WTC11 (cell line): ENCODE results near the gene LMAN2L. TPM values are rescaled to one million over a fixed set of nuclear protein-coding genes. Genes with fewer than 3 reads are reported as not detected.
A peak's percentile ranks its signal among the peaks of the same experiment; 100 is the strongest.

Experiments used
- ATAC-seq: fragments of 200-7000 bp; cut with Tn5 transposase; 2 replicates; pipeline ENCODE4 v1.10.0; 2021; ENCODE audit warnings: mild to moderate bottlenecking, moderate library complexity
- CTCF ChIA-PET: fragments of 300-600 bp; sonication (Branson Sonifier 250); formaldehyde crosslinking; loops from one replicate; lab custom pipeline; 2021; ENCODE audit warnings: antibody characterized with exemption; lab: Charles Lee
- POLR2A ChIA-PET: fragments of 350-600 bp; sonication (Branson Sonifier 250); formaldehyde crosslinking; loops from one replicate; lab custom pipeline; 2021; ENCODE audit warnings: antibody characterized with exemption; lab: Charles Lee
- DNase-seq: peaks from one replicate; pipeline ENCODE4 v3.0.0; 2021; ENCODE audit warnings: low spot score
- H3K27ac Mint-ChIP-seq: 2 replicates; pipeline ENCODE4 v1.8.0; 2021; ENCODE audit warnings: mixed read lengths
- H3K27me3 Mint-ChIP-seq: 2 replicates; pipeline ENCODE4 v1.8.0; 2021; ENCODE audit warnings: low read depth, mild to moderate bottlenecking, moderate library complexity, mixed read lengths
- H3K36me3 Mint-ChIP-seq: 2 replicates; pipeline ENCODE4 v1.8.0; 2021; ENCODE audit warnings: mixed read lengths
- H3K4me1 Mint-ChIP-seq: 2 replicates; pipeline ENCODE4 v1.8.0; 2022; ENCODE audit warnings: mixed read lengths
- H3K4me3 Mint-ChIP-seq: 2 replicates; pipeline ENCODE4 v1.8.0; 2021; ENCODE audit warnings: mild to moderate bottlenecking, moderate library complexity, mixed read lengths
- H3K9me3 Mint-ChIP-seq: 2 replicates; pipeline ENCODE4 v1.8.0; 2021; ENCODE audit warnings: mixed read lengths
- CBFB ChIP-seq: sonication (generic); formaldehyde crosslinking; IDR thresholded peaks from 2 replicates; pipeline ENCODE4 v1.8.1; 2022; ENCODE audit warnings: mild to moderate bottlenecking, low read depth, missing genetic modification reagents
- CDX4 ChIP-seq: fragments of 250-450 bp; sonication (Bioruptor Pico); IDR thresholded peaks from 2 replicates; pipeline ENCODE4 v1.9.0; 2021; ENCODE audit warnings: moderate library complexity, mild to moderate bottlenecking, inconsistent platforms, borderline replicate concordance
- CTCF ChIP-seq: fragments of 200-600 bp; IDR thresholded peaks from 2 replicates; pipeline ENCODE4 v1.8.0; 2022; ENCODE audit warnings: antibody characterized with exemption
- E2F5 ChIP-seq: sonication (generic); formaldehyde crosslinking; IDR thresholded peaks from 2 replicates; pipeline ENCODE4 v1.8.1; 2022; ENCODE audit warnings: mild to moderate bottlenecking, moderate library complexity, missing genetic modification reagents
- FOXJ3 ChIP-seq: sonication (generic); formaldehyde crosslinking; IDR thresholded peaks from 2 replicates; pipeline ENCODE4 v1.9.0; 2021; ENCODE audit warnings: missing genetic modification reagents, mild to moderate bottlenecking, borderline replicate concordance
- FOXP1 ChIP-seq: sonication (generic); formaldehyde crosslinking; IDR thresholded peaks from 2 replicates; pipeline ENCODE4 v1.8.0; 2022; ENCODE audit warnings: missing genetic modification reagents, mild to moderate bottlenecking, moderate library complexity, borderline replicate concordance
- IRF2 ChIP-seq: sonication (generic); formaldehyde crosslinking; IDR thresholded peaks from 2 replicates; pipeline ENCODE4 v1.8.0; 2022; ENCODE audit warnings: low read depth, missing genetic modification reagents, borderline replicate concordance
- JAZF1 ChIP-seq: fragments of 250-450 bp; sonication (Bioruptor Pico); IDR thresholded peaks from 2 replicates; pipeline ENCODE4 v1.9.0; 2021; ENCODE audit warnings: moderate library complexity, mild to moderate bottlenecking, inconsistent platforms
- MAX ChIP-seq: sonication (generic); formaldehyde crosslinking; IDR thresholded peaks from 2 replicates; pipeline ENCODE4 v1.8.0; 2022; ENCODE audit warnings: mild to moderate bottlenecking, missing genetic modification reagents
- NFATC4 ChIP-seq: fragments of 250-450 bp; sonication (Bioruptor Pico); IDR thresholded peaks from 2 replicates; pipeline ENCODE4 v1.9.0; 2021; ENCODE audit warnings: mild to moderate bottlenecking
- NR1H2 ChIP-seq: sonication (generic); formaldehyde crosslinking; IDR thresholded peaks from 2 replicates; pipeline ENCODE4 v1.9.0; 2021; ENCODE audit warnings: mild to moderate bottlenecking, moderate library complexity, missing genetic modification reagents
- PREB ChIP-seq: sonication (generic); formaldehyde crosslinking; IDR thresholded peaks from 2 replicates; pipeline ENCODE4 v1.8.1; 2022; ENCODE audit warnings: mild to moderate bottlenecking, missing genetic modification reagents, moderate library complexity, borderline replicate concordance
- RELA ChIP-seq: sonication (generic); formaldehyde crosslinking; IDR thresholded peaks from 2 replicates; pipeline ENCODE4 v1.8.1; 2022; ENCODE audit warnings: missing genetic modification reagents, mild to moderate bottlenecking, borderline replicate concordance
- RORB ChIP-seq: fragments of 250-450 bp; sonication (Bioruptor Pico); IDR thresholded peaks from 2 replicates; pipeline ENCODE4 v1.9.0; 2021; ENCODE audit warnings: mild to moderate bottlenecking
- SMAD3 ChIP-seq: sonication (generic); formaldehyde crosslinking; IDR thresholded peaks from 2 replicates; pipeline ENCODE4 v1.8.0; 2022; ENCODE audit warnings: missing genetic modification reagents, mild to moderate bottlenecking, borderline replicate concordance
- SOX15 ChIP-seq: fragments of 250-450 bp; sonication (Bioruptor Pico); IDR thresholded peaks from 2 replicates; pipeline ENCODE4 v1.9.0; 2021; ENCODE audit warnings: mild to moderate bottlenecking
- STAT6 ChIP-seq: sonication (generic); formaldehyde crosslinking; conservative IDR thresholded peaks from 2 replicates; pipeline ENCODE4 v1.8.1; 2023; ENCODE audit warnings: mild to moderate bottlenecking, low read depth, missing genetic modification reagents, moderate library complexity
- TCF7 ChIP-seq: sonication (generic); formaldehyde crosslinking; IDR thresholded peaks from 2 replicates; pipeline ENCODE4 v1.8.0; 2022; ENCODE audit warnings: mild to moderate bottlenecking, low read depth, missing genetic modification reagents, moderate library complexity
- TEAD1 ChIP-seq: sonication (generic); formaldehyde crosslinking; IDR thresholded peaks from 2 replicates; pipeline ENCODE4 v1.8.0; 2022; ENCODE audit warnings: mild to moderate bottlenecking, missing genetic modification reagents
- TEAD4 ChIP-seq: sonication (generic); formaldehyde crosslinking; IDR thresholded peaks from 2 replicates; pipeline ENCODE4 v1.8.0; 2022; ENCODE audit warnings: mild to moderate bottlenecking, missing genetic modification reagents
- USF2 ChIP-seq: sonication (generic); formaldehyde crosslinking; IDR thresholded peaks from 2 replicates; pipeline ENCODE4 v1.8.1; 2023; ENCODE audit warnings: mild to moderate bottlenecking, missing genetic modification reagents, moderate library complexity
- ZNF121 ChIP-seq: sonication (generic); formaldehyde crosslinking; IDR thresholded peaks from 2 replicates; pipeline ENCODE4 v1.8.0; 2023; ENCODE audit warnings: missing genetic modification reagents
- ZNF232 ChIP-seq: sonication (generic); formaldehyde crosslinking; IDR thresholded peaks from 2 replicates; pipeline ENCODE4 v1.8.0; 2022; ENCODE audit warnings: mild to moderate bottlenecking, missing genetic modification reagents
- ZNF416 ChIP-seq: fragments of 250-450 bp; sonication (Bioruptor Pico); IDR thresholded peaks from 2 replicates; pipeline ENCODE4 v1.9.0; 2021; ENCODE audit warnings: mild to moderate bottlenecking, inconsistent platforms
- total RNA-seq: library from RNA; stranded (reverse); gene quantifications from 3 replicates; pipeline ENCODE4 v1.2.3, GENCODE V29; 2021

Gene LMAN2L
- total RNA-seq, 1 experiment from 2014 or later: 13.5 TPM

GRCh38 chr2:96760986-96761832 is 21.3 kb upstream of the LMAN2L start:
- peak overlapping the region; percentile 91 for H3K27ac Mint-ChIP-seq
- peak overlapping the region; percentile 67 for H3K4me3 Mint-ChIP-seq
- ATAC-seq: no peak
- peaks cover 51% of the 10 kb centered on the region for H3K4me1 Mint-ChIP-seq
- peaks cover 16% of the 10 kb centered on the region for H3K27me3 Mint-ChIP-seq
- DNase-seq: peak; percentile 33
- TF ChIP-seq FOXJ3: no peak
- peak; percentile 58; the same call in 1 of the 2 replicates for TF ChIP-seq ZNF416
- TF ChIP-seq ZNF121 (CRISPR knock-in tag): 0 out of 2 replicates have a peak, but pooled peaks have one; percentile 24
- peak; percentile 20; the same call in 1 of the 2 replicates for TF ChIP-seq FOXP1 (CRISPR knock-in tag)
- TF ChIP-seq TEAD4 (CRISPR knock-in tag): no peak
- peak; percentile 34; the same call in 1 of the 2 replicates for TF ChIP-seq CTCF
- H3K9me3 Mint-ChIP-seq: no peaks in the 10 kb centered on the region
- POLR2A ChIA-PET: no interaction called here
- CTCF ChIA-PET: interaction anchor here (0.5 to 4.7 kb wide), 18 partner anchors 10 to 351 kb away, joined by 3 to 37 read pairs (median 4); partner anchors contain the start of genes ANKRD36, ANKRD39 and CNNM3
- no peaks in the 10 kb centered on the region for H3K36me3 Mint-ChIP-seq

- peaks cover 51% of the 10 kb centered on the region for H3K4me1 Mint-ChIP-seq
- ChIA-PET CTCF (interaction anchor here (0.6 to 4.7 kb wide), 16 partner anchors 14 to 352 kb away, joined by 3 to 37 read pairs (median 4); partner anchors contain the start of genes ANKRD36, ANKRD39 and CNNM3), POLR2A (no interaction called here)
- H3K27me3 Mint-ChIP-seq: peaks cover 16% of the 10 kb centered on the region
- no peaks in the 10 kb centered on the region for H3K9me3 Mint-ChIP-seq
- DNase-seq (peak; percentile 96), ATAC-seq (peak; percentile 85)
- peak within 1 kb of the TSS; percentile 67 for H3K4me3 Mint-ChIP-seq
- H3K27ac Mint-ChIP-seq: peak within 1 kb of the TSS; percentile 91
- H3K36me3 Mint-ChIP-seq: no peaks in the 10 kb centered on the region
- TF ChIP-seq STAT6 (CRISPR knock-in tag) (no peak), TCF7 (CRISPR knock-in tag) (no peak), E2F5 (CRISPR knock-in tag) (0 out of 2 replicates have a peak, but pooled peaks have one; percentile 59), MAX (peak; percentile 88), SOX15 (no peak), USF2 (no peak), JAZF1 (no peak), TEAD4 (CRISPR knock-in tag) (no peak), SMAD3 (CRISPR knock-in tag) (no peak), PREB (CRISPR knock-in tag) (no peak), NR1H2 (CRISPR knock-in tag) (no peak), IRF2 (no peak), RORB (no peak), CBFB (0 out of 2 replicates have a peak, but pooled peaks have one; percentile 50), CDX4 (CRISPR knock-in tag) (no peak), RELA (CRISPR knock-in tag) (no peak), ZNF232 (CRISPR knock-in tag) (no peak), TEAD1 (CRISPR knock-in tag) (no peak), NFATC4 (CRISPR knock-in tag) (no peak)
Measured at GRCh38 chr2:96760036-96760985, 20.4 kb upstream of the LMAN2L start, which contains the start of gene CNNM4. Gene CNNM4, plus strand, starts transcription at chr2:96760902. Its CDS starts 98 bp downstream, at chr2:96761000.
